Neuronal stem cell (in vitro differentiated cells): ENCODE measurements around the gene VPS13D.

ENCODE experiments used
- DNase-seq: peaks from one replicate; pipeline ENCODE4 v3.0.0-alpha.2; 2013; ENCODE audit warnings: low spot score
- H2AFZ ChIP-seq: one replicate; pipeline ENCODE4 v1.6.1; 2013; ENCODE audit warnings: mild to moderate bottlenecking, low read length, inconsistent platforms
- H2AK5ac ChIP-seq: 2 replicates; pipeline ENCODE4 v1.6.1; 2013; ENCODE audit warnings: low read depth, mild to moderate bottlenecking, inconsistent platforms, low read length, moderate library complexity, mixed read lengths
- H2BK120ac ChIP-seq: 2 replicates; pipeline ENCODE4 v1.6.1; 2013; ENCODE audit warnings: low read depth, mild to moderate bottlenecking, inconsistent platforms, low read length, moderate library complexity, mixed read lengths
- H2BK12ac ChIP-seq: one replicate; pipeline ENCODE4 v1.6.1; 2013; ENCODE audit warnings: low read length, inconsistent platforms
- H2BK15ac ChIP-seq: 2 replicates; pipeline ENCODE4 v1.6.1; 2013; ENCODE audit warnings: mild to moderate bottlenecking, low read length, inconsistent platforms, mixed read lengths
- H2BK5ac ChIP-seq: one replicate; pipeline ENCODE4 v1.6.1; 2013; ENCODE audit warnings: inconsistent platforms, mild to moderate bottlenecking, low read length, moderate library complexity
- H3K14ac ChIP-seq: one replicate; pipeline ENCODE4 v1.6.1; 2013; ENCODE audit warnings: low read length, inconsistent platforms
- H3K18ac ChIP-seq: 2 replicates; pipeline ENCODE4 v1.6.1; 2013; ENCODE audit warnings: low read length, inconsistent platforms
- H3K23ac ChIP-seq: 2 replicates; pipeline ENCODE4 v1.6.1; 2013; ENCODE audit warnings: low read depth, mild to moderate bottlenecking, mixed read lengths, low read length, inconsistent platforms; ENCODE audit not compliant: poor library complexity
- H3K27ac ChIP-seq: replicated peaks from 3 replicates; pipeline ENCODE4 v1.5.1; 2013; ENCODE audit warnings: low read length, inconsistent platforms
- H3K27me3 ChIP-seq, 3 experiments: 2 replicates each; pipeline ENCODE4 v1.6.1; 2013; ENCODE audit warnings: low read length in 3 of 3, mild to moderate bottlenecking in 2 of 3, inconsistent platforms in 1 of 3, low read depth in 1 of 3, mixed read lengths in 1 of 3, moderate library complexity in 1 of 3; ENCODE audit not compliant: control insufficient read depth in 3 of 3, insufficient read depth in 3 of 3
- H3K36me3 ChIP-seq, 2 donors: replicated peaks in 1 of 2; 2 replicates each; pipeline ENCODE4 v1.6.1; 2013; ENCODE audit warnings: low read length in 2 of 2; ENCODE audit not compliant: control insufficient read depth in 2 of 2, insufficient read depth in 2 of 2
- H3K4ac ChIP-seq: 2 replicates; pipeline ENCODE4 v1.6.1; 2013; ENCODE audit warnings: inconsistent platforms, mild to moderate bottlenecking, low read length, moderate library complexity
- H3K4me1 ChIP-seq, 2 donors: 1 replicate in 1 of 2; 2 replicates in 1 of 2; pipeline ENCODE4 v1.6.1; 2013; ENCODE audit warnings: low read length in 2 of 2, low read depth in 1 of 2; ENCODE audit not compliant: control insufficient read depth in 2 of 2, insufficient read depth in 1 of 2
- H3K4me2 ChIP-seq: one replicate; pipeline ENCODE4 v1.6.1; 2013; ENCODE audit warnings: mild to moderate bottlenecking, low read length, inconsistent platforms; ENCODE audit not compliant: insufficient read depth, poor library complexity, severe bottlenecking
- H3K4me3 ChIP-seq, 2 donors: 2 replicates each; pipeline ENCODE4 v1.5.1; 2013; ENCODE audit warnings: low read length in 2 of 2, mild to moderate bottlenecking in 2 of 2, inconsistent platforms in 1 of 2, moderate library complexity in 1 of 2
- H3K79me1 ChIP-seq: one replicate; pipeline ENCODE4 v1.6.1; 2013; ENCODE audit warnings: low read depth, mild to moderate bottlenecking, inconsistent platforms, low read length, moderate library complexity
- H3K9ac ChIP-seq: one replicate; pipeline ENCODE4 v1.6.1; 2013; ENCODE audit warnings: mild to moderate bottlenecking, low read depth, low read length, inconsistent platforms; ENCODE audit not compliant: poor library complexity
- H3K9me3 ChIP-seq, 2 donors: replicated peaks in 1 of 2; 2 replicates each; pipeline versions ENCODE3 to v1.6.1; 2013; ENCODE audit warnings: low read length in 2 of 2, mild to moderate bottlenecking in 2 of 2, inconsistent platforms in 1 of 2, low read depth in 1 of 2, mixed read lengths in 1 of 2, moderate library complexity in 1 of 2; ENCODE audit not compliant: control insufficient read depth in 2 of 2, insufficient read depth in 1 of 2
- H4K8ac ChIP-seq: one replicate; pipeline ENCODE4 v1.6.1; 2013; ENCODE audit warnings: low read depth, mild to moderate bottlenecking, inconsistent platforms, low read length, moderate library complexity
- H4K91ac ChIP-seq: one replicate; pipeline ENCODE4 v1.6.1; 2013; ENCODE audit warnings: low read length, low read depth, mild to moderate bottlenecking, inconsistent platforms; ENCODE audit not compliant: poor library complexity
- WGBS, 2 donors: extraction: QIAGEN DNeasy Blood & Tissue Kit; methylation state at CpG; one replicate each; pipeline ENCODE4 v1.1.7; 2013; ENCODE audit warnings: missing lambda C conversion rate in 2 of 2, mixed read lengths in 1 of 2; ENCODE audit not compliant: insufficient read length in 2 of 2, insufficient replicate concordance in 1 of 2; ENCODE audit errors: extremely low coverage in 2 of 2; 5-methylcytosine and 5-hydroxymethylcytosine counted together

VPS13D gene

GRCh38 chr1:12407050-12407961 is 177.5 kb downstream of the VPS13D start:
- Histone ChIP-seq H3K4me2 (no peak overlapping the region), H3K4ac (no peak overlapping the region), H2AFZ (no peak overlapping the region), H4K91ac (no peak overlapping the region), H3K18ac (no peak overlapping the region), H3K79me1 (no peaks in the 10 kb centered on the region), H2BK5ac (no peak overlapping the region), H3K9ac (no peak overlapping the region), H3K14ac (no peak overlapping the region), H3K9me3 (peaks cover 4 to 16% of the 10 kb centered on the region in 2 donors), H4K8ac (no peak overlapping the region), H3K27me3 (peaks cover 0 to 2% (median 0%) of the 10 kb centered on the region in 3 experiments), H2BK12ac (no peak overlapping the region), H2AK5ac (no peak overlapping the region), H3K4me1 (peaks cover 11 to 15% of the 10 kb centered on the region in 2 donors), H2BK120ac (no peak overlapping the region), H3K36me3 (peaks cover 2 to 44% of the 10 kb centered on the region in 2 donors), H3K4me3 (no peak overlapping the region), H3K23ac (no peak overlapping the region), H2BK15ac (no peak overlapping the region), H3K27ac (no peak overlapping the region)
- DNase-seq: no peak
- no CpG with 5 or more reads among the region's 8 CpGs for WGBS, 2 donors

- H3K18ac ChIP-seq: no peak overlapping the region
- no peak overlapping the region for H3K4me2 ChIP-seq
- H2AFZ ChIP-seq: no peak overlapping the region
- no CpG with 5 or more reads among the region's 5 CpGs for WGBS, 2 donors
- H4K91ac ChIP-seq: no peak overlapping the region
- H3K4ac ChIP-seq: no peak overlapping the region
- H3K23ac ChIP-seq: no peak overlapping the region
- no peak overlapping the region for H3K4me3 ChIP-seq
- H3K27me3 ChIP-seq: peaks cover 0 to 1% (median 0%) of the 10 kb centered on the region in 3 experiments
- no peak overlapping the region for H3K14ac ChIP-seq
- H2BK120ac ChIP-seq: no peak overlapping the region
- H2AK5ac ChIP-seq: no peak overlapping the region
- no peak overlapping the region for H3K27ac ChIP-seq
- H2BK12ac ChIP-seq: no peak overlapping the region
- H2BK5ac ChIP-seq: no peak overlapping the region
- peaks cover 10 to 11% of the 10 kb centered on the region in 2 donors for H3K4me1 ChIP-seq
- H3K36me3 ChIP-seq: peaks cover 2 to 41% of the 10 kb centered on the region in 2 donors
- H3K9ac ChIP-seq: no peak overlapping the region
- DNase-seq: no peak
- H4K8ac ChIP-seq: no peak overlapping the region
- H3K79me1 ChIP-seq: no peaks in the 10 kb centered on the region
- no peak overlapping the region for H2BK15ac ChIP-seq
- H3K9me3 ChIP-seq: peaks cover 4 to 16% of the 10 kb centered on the region in 2 donors
Observed at GRCh38 chr1:12407962-12408454, 178.2 kb downstream of the VPS13D start.

GRCh38 chr1:12408662-12409061 is 178.8 kb downstream of the VPS13D start:
- Histone ChIP-seq H4K8ac (no peak overlapping the region), H2BK15ac (no peak overlapping the region), H3K27me3 (no peaks in the 10 kb centered on the region), H3K18ac (no peak overlapping the region), H3K79me1 (no peaks in the 10 kb centered on the region), H3K14ac (no peak overlapping the region), H3K4me2 (no peak overlapping the region), H2BK12ac (no peak overlapping the region), H4K91ac (no peak overlapping the region), H3K9me3 (peaks cover 4 to 16% of the 10 kb centered on the region in 2 donors), H3K36me3 (peaks cover 2 to 34% of the 10 kb centered on the region in 2 donors), H3K4me3 (no peak overlapping the region), H2AK5ac (no peak overlapping the region), H2AFZ (no peak overlapping the region), H3K27ac (no peak overlapping the region), H3K4ac (no peak overlapping the region), H2BK5ac (no peak overlapping the region), H3K4me1 (peaks cover 10 to 11% of the 10 kb centered on the region in 2 donors), H3K9ac (no peak overlapping the region), H2BK120ac (no peak overlapping the region), H3K23ac (no peak overlapping the region)
- no CpG with 5 or more reads among the region's 1 CpG for WGBS, 2 donors
- DNase-seq: no peak

GRCh38 chr1:12409681-12410080 is 179.9 kb downstream of the VPS13D start:
- Histone ChIP-seq H4K8ac (no peak overlapping the region), H2BK12ac (no peak overlapping the region), H3K4ac (no peak overlapping the region), H3K79me1 (no peaks in the 10 kb centered on the region), H3K4me2 (no peak overlapping the region), H3K27ac (no peak overlapping the region), H4K91ac (no peak overlapping the region), H2BK15ac (no peak overlapping the region), H3K14ac (no peak overlapping the region), H3K9me3 (peaks cover 4 to 16% of the 10 kb centered on the region in 2 donors), H3K9ac (no peak overlapping the region), H3K27me3 (no peaks in the 10 kb centered on the region), H2AFZ (no peak overlapping the region), H2BK120ac (no peak overlapping the region), H3K18ac (no peak overlapping the region), H2BK5ac (no peak overlapping the region), H3K4me1 (peaks cover 10 to 11% of the 10 kb centered on the region in 2 donors), H3K36me3 (peaks cover 2 to 24% of the 10 kb centered on the region in 2 donors), H3K23ac (no peak overlapping the region), H3K4me3 (no peak overlapping the region), H2AK5ac (no peak overlapping the region)
- WGBS, 2 donors: no CpG with 5 or more reads among the region's 2 CpGs
- no peak for DNase-seq
